NCI-H446 (cell line): ENCODE results near the gene ZNF184.
"Not testable (repeated sequence)": the region's sequence is repeated elsewhere in the genome, so short reads cannot be mapped to it uniquely, and the experiment has no call there.

Source experiments
- DNase-seq, 2 experiments: peaks; one replicate each; lab custom pipeline; 2025; lab: John Stamatoyannopoulos, UW

ZNF184 gene

GRCh38 chr6:27424851-27425250 is 48.1 kb downstream of the ZNF184 start:
- DNase-seq: not testable (repeated sequence)

GRCh38 chr6:27422651-27423332 is 50.1 kb downstream of the ZNF184 start:
- DNase-seq: no peak

- no peak for DNase-seq
These were observed 53.5 kb downstream of the ZNF184 start for GRCh38 chr6:27419363-27419762.

GRCh38 chr6:27415898-27416297 is 57.0 kb downstream of the ZNF184 start:
- no peak for DNase-seq

GRCh38 chr6:27414996-27415395 is 57.9 kb downstream of the ZNF184 start:
- no peak for DNase-seq

GRCh38 chr6:27414300-27414699 is 58.6 kb downstream of the ZNF184 start:
- no peak for DNase-seq

- no peak for DNase-seq
These were observed 65.6 kb downstream of the ZNF184 start for GRCh38 chr6:27407153-27407814.

- no peak for DNase-seq
These were observed 66.8 kb downstream of the ZNF184 start for GRCh38 chr6:27406085-27406484.

GRCh38 chr6:27400877-27401642 is 71.8 kb downstream of the ZNF184 start:
- DNase-seq: no peak
